Measurements from ENCODE around the gene TEX2.
"Not testable (repeated sequence)": the region's sequence is repeated elsewhere in the genome, so short reads cannot be mapped to it uniquely, and the experiment has no call there.

The TEX2 gene

DNA sequence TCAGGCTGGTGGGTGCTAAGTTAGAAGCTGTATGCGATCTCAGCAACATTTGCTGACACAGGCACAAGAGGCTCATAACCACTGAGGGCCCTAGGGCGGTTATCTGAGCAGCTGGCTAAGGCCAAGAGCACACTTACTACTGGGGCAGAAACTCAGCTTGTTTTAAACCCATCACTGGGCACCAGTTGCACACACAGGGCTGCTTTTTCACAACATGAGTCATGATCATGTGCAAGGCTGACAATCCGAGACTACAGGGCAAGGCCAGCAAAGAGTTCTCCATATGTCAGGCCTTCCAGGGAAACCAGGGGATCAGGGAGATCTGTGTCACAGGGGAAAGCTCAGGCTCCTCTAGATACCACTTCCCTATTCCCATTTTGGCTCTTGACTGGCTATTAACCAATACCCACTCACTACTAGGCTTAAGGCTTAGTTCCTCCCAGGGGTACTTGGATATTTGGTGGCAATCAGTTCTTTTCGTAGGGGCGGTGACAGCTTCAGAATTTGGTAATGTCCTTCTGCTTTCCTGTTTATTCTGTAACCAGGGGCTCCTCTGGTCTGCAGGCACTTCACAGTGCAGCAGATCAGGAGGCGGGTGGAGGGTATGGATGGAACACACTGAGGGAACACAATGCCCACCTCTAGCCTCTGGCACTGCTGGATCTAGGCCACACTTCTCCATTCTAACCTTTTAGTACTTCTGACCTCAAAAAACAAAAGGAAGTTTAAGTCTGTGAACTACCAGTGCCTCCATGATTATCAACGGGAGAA lies 88.2 kb downstream of the TEX2 start:
- H3K36me3 ChIP-seq, result peaks cover 15% of the 10 kb centered on the region
- peaks cover 15% of the 10 kb centered on the region for H3K4me1 ChIP-seq
- TF ChIP-seq, protein P1, sequence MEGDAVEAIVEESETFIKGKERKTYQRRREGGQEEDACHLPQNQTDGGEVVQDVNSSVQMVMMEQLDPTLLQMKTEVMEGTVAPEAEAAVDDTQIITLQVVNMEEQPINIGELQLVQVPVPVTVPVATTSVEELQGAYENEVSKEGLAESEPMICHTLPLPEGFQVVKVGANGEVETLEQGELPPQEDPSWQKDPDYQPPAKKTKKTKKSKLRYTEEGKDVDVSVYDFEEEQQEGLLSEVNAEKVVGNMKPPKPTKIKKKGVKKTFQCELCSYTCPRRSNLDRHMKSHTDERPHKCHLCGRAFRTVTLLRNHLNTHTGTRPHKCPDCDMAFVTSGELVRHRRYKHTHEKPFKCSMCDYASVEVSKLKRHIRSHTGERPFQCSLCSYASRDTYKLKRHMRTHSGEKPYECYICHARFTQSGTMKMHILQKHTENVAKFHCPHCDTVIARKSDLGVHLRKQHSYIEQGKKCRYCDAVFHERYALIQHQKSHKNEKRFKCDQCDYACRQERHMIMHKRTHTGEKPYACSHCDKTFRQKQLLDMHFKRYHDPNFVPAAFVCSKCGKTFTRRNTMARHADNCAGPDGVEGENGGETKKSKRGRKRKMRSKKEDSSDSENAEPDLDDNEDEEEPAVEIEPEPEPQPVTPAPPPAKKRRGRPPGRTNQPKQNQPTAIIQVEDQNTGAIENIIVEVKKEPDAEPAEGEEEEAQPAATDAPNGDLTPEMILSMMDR (IDR thresholded peaks at IDR 0.05; ENCODE audit: low read depth, low read length), result no peak
- H3K4me3 ChIP-seq (ENCODE audit: low read depth, low read length), result no peak overlapping the region
- no peak for DNase-seq
- no peaks in the 10 kb centered on the region for H3K9me3 ChIP-seq
- H3K27me3 ChIP-seq, result no peaks in the 10 kb centered on the region

DNA sequence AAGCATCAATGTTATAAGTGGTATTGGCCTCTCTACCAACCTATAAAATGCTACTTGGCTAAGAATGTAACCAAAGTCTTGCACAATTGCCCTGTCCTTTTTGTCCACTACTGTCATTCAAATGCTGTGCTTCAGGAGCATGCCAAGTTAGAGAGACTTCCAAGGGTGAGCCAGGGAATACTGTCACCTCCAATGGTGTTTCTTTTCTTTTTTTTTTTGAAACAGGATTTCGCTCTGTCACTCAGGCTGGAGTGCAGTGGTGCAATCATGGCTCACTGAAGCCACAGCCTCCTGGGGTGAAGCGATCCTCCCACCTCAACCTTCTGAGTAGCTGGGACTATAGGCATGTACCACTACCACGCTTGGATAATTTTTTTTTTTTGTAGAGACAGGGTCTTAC lies 89.4 kb downstream of the TEX2 start:
- TF ChIP-seq, protein P1 (IDR thresholded peaks at IDR 0.05; ENCODE audit: low read depth, low read length), result no peak
- no peak for DNase-seq
- Histone ChIP-seq H3K4me3 (ENCODE audit: low read depth, low read length) (no peak overlapping the region), H3K4me1 (peaks cover 14% of the 10 kb centered on the region), H3K36me3 (peaks cover 15% of the 10 kb centered on the region), H3K27me3 (no peaks in the 10 kb centered on the region), H3K9me3 (no peaks in the 10 kb centered on the region)

DNA sequence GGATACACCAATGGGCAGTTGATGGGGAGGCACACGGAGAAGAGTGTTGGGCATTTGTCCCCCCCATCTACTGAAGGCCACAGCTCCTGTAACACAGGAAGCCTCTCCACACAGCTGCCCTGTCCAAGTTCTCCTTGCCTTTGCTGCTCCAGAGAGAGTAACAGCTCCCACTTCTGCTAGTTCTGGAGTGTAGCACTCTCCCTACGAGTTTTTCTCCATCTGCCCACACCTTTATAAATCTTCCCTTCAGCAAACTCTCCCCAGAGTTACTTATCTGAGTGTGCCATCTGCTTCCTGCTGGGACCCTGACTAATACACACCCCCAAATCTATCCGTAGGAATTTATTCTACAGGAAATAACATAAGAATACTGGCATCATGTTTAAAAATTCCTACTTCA lies 90.5 kb downstream of the TEX2 start:
- DNase-seq, result no peak
- TF ChIP-seq, protein P1 (IDR thresholded peaks at IDR 0.05; ENCODE audit: low read depth, low read length), result no peak
- Histone ChIP-seq H3K4me3 (ENCODE audit: low read depth, low read length) (no peak overlapping the region), H3K4me1 (peaks cover 4% of the 10 kb centered on the region), H3K9me3 (no peaks in the 10 kb centered on the region), H3K36me3 (peaks cover 15% of the 10 kb centered on the region), H3K27me3 (no peaks in the 10 kb centered on the region)

DNA sequence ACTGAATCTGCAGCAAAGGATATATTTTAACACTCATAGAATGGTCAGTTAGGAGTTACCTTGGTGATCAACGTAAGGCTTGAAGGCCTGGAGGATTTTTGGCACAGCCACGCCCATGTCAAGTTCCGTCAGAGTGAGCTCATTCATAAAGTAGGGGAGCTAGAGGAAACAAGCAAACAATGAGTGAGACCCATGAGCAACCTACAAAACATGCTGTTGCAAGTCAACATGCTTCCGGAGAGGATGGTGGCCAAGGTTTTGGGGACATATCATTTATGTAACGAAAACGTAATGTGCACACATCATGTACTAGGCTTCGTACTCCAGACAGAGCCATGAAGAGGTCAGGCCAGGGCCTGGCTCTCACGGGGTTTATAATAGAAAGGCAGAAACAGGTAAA lies 92.0 kb downstream of the TEX2 start:
- no peaks in the 10 kb centered on the region for H3K9me3 ChIP-seq
- no peak for DNase-seq
- TF ChIP-seq, protein P1 (IDR thresholded peaks at IDR 0.05; ENCODE audit: low read depth, low read length), result no peak
- no peaks in the 10 kb centered on the region for H3K27me3 ChIP-seq
- H3K4me1 ChIP-seq, result no peaks in the 10 kb centered on the region
- H3K36me3 ChIP-seq, result peaks cover 10% of the 10 kb centered on the region
- no peak overlapping the region for H3K4me3 ChIP-seq (ENCODE audit: low read depth, low read length)

DNA sequence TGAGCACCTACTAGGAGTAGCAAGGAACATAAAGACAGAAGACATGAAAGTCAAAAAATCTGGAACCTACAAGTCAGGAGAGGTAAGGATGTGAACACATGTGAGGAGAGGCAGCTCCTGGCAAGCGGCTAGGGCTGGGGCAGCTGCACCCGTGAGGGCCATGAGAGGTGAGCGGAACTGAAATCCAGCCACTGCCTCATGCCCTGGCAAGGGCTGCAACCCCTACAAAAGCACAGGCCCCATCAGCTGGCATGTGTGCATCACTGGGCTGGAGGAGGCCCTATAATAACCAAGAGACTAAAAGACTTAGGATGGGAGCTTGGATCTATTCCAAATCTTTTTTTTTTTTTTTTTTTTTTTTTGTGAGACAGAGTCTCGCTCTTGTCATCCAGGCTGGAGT lies 92.8 kb downstream of the TEX2 start:
- no peaks in the 10 kb centered on the region for H3K9me3 ChIP-seq
- H3K4me1 ChIP-seq, result no peaks in the 10 kb centered on the region
- TF ChIP-seq, protein P1 (IDR thresholded peaks at IDR 0.05; ENCODE audit: low read depth, low read length), result no peak
- H3K36me3 ChIP-seq, result peaks cover 6% of the 10 kb centered on the region
- no peaks in the 10 kb centered on the region for H3K27me3 ChIP-seq
- H3K4me3 ChIP-seq (ENCODE audit: low read depth, low read length), result no peak overlapping the region
- no peak for DNase-seq

DNA sequence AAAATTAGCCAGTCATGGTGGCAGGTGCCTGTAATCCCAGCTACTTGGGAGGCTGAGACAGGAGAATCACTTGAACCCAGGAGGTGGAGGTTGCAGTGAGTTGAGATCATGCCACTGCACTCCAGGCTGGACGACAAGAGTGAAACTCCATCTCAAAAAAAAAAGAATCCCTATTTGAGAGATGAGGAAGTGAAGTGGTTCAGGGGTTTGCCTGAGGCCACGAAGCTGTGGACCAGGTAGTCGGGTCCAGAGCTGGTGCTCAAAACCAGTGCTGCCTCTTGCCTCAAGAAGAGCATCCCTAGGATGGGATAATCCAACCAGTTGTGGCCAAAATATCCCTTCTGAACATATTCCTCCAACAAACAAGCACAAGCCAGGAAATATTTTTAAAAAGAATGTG lies 95.4 kb downstream of the TEX2 start:
- DNase-seq; H3K36me3 ChIP-seq; H3K27me3 ChIP-seq; H3K4me1 ChIP-seq; H3K9me3 ChIP-seq; H3K4me3 ChIP-seq (ENCODE audit: low read depth, low read length): not testable (repeated sequence)
